Kidney epithelial cell (primary cell): ENCODE results near the gene PGS1. TPM values are rescaled to one million over a fixed set of nuclear protein-coding genes. Genes with fewer than 3 reads are reported as not detected.

Experiments used
- DNase-seq: peaks from one replicate; pipeline ENCODE4 v3.0.0-alpha.2; 2010; ENCODE audit warnings: low read depth
- H3K27me3 ChIP-seq: 2 replicates; pipeline ENCODE4 v1.6.0; 2011; ENCODE audit warnings: low read length; ENCODE audit not compliant: control insufficient read depth, insufficient read depth
- H3K36me3 ChIP-seq: 2 replicates; pipeline ENCODE4 v1.5.1; 2011; ENCODE audit warnings: low read length; ENCODE audit not compliant: control insufficient read depth, insufficient read depth
- H3K4me3 ChIP-seq: 2 replicates; pipeline ENCODE4 v1.5.1; 2011; ENCODE audit warnings: low read depth, mild to moderate bottlenecking, control low read depth, low read length
- CTCF ChIP-seq: IDR thresholded peaks from 2 replicates; pipeline ENCODE4 v1.5.1; 2011; ENCODE audit warnings: mild to moderate bottlenecking, moderate library complexity, low read length, control low read depth, inconsistent platforms; ENCODE audit not compliant: insufficient read depth, poor library complexity, severe bottlenecking
- total RNA-seq: library from RNA; depleted of rRNA; stranded (reverse); fragments of >200 nt; gene quantifications from 2 replicates; pipeline ENCODE4 v1.2.3, GENCODE V29; 2015

Gene PGS1
- total RNA-seq, 1 donor from 2014 or later: 34.5 TPM

- no peak overlapping the region for H3K4me3 ChIP-seq
- no peak for DNase-seq
- TF ChIP-seq CTCF: no peak
- H3K27me3 ChIP-seq: peaks cover 10% of the 10 kb centered on the region
- no peaks in the 10 kb centered on the region for H3K36me3 ChIP-seq
Measured at GRCh38 chr17:78437508-78438169, 59.2 kb downstream of the PGS1 start.

- H3K27me3 ChIP-seq: peaks cover 11% of the 10 kb centered on the region
- H3K4me3 ChIP-seq: no peak overlapping the region
- no peak for TF ChIP-seq CTCF
- DNase-seq: no peak
- H3K36me3 ChIP-seq: no peaks in the 10 kb centered on the region
Measured at GRCh38 chr17:78438271-78438691, 59.8 kb downstream of the PGS1 start.

GRCh38 chr17:78438694-78439325 is 60.4 kb downstream of the PGS1 start:
- no peak for TF ChIP-seq CTCF
- Histone ChIP-seq H3K27me3 (peaks cover 11% of the 10 kb centered on the region), H3K4me3 (no peak overlapping the region), H3K36me3 (no peaks in the 10 kb centered on the region)
- no peak for DNase-seq

GRCh38 chr17:78441271-78441971 is 63.0 kb downstream of the PGS1 start:
- Histone ChIP-seq H3K27me3 (peaks cover 11% of the 10 kb centered on the region), H3K36me3 (no peaks in the 10 kb centered on the region), H3K4me3 (no peak overlapping the region)
- TF ChIP-seq CTCF: no peak
- no peak for DNase-seq

GRCh38 chr17:78442648-78443218 is 64.3 kb downstream of the PGS1 start:
- Histone ChIP-seq H3K4me3 (no peak overlapping the region), H3K27me3 (peaks cover 6% of the 10 kb centered on the region), H3K36me3 (no peaks in the 10 kb centered on the region)
- DNase-seq: no peak
- TF ChIP-seq CTCF: no peak
